Fibroblast of lung (primary cell): ENCODE measurements around the gene GNG13. TPM values are rescaled to one million over a fixed set of nuclear protein-coding genes. Genes with fewer than 3 reads are reported as not detected.

ENCODE experiments used
- DNase-seq, 2 donors: peaks; one replicate each; pipeline versions ENCODE4 v3.0.0 to v3.0.0-alpha.2; 2010; ENCODE audit warnings: low read depth in 2 of 2
- H2AFZ ChIP-seq: 2 replicates; pipeline ENCODE4 v1.5.1; 2012; ENCODE audit warnings: low read length, control low read depth, inconsistent platforms
- H3K27ac ChIP-seq: 2 replicates; pipeline ENCODE4 v1.5.1; 2011; ENCODE audit warnings: low read length, control low read depth; ENCODE audit not compliant: insufficient read depth
- H3K27me3 ChIP-seq: 2 replicates; pipeline ENCODE4 v1.5.1; 2011; ENCODE audit warnings: mild to moderate bottlenecking, low read length; ENCODE audit not compliant: control insufficient read depth, insufficient read depth
- H3K36me3 ChIP-seq: 2 replicates; pipeline ENCODE4 v1.5.1; 2011; ENCODE audit warnings: low read length; ENCODE audit not compliant: control insufficient read depth, insufficient read depth
- H3K4me1 ChIP-seq: 2 replicates; pipeline ENCODE4 v1.5.1; 2011; ENCODE audit warnings: low read length; ENCODE audit not compliant: control insufficient read depth, insufficient read depth; ENCODE audit errors: extremely low read depth
- H3K4me2 ChIP-seq: 2 replicates; pipeline ENCODE4 v1.5.1; 2011; ENCODE audit warnings: low read length, control low read depth; ENCODE audit not compliant: insufficient read depth; ENCODE audit errors: extremely low read depth
- H3K4me3 ChIP-seq, 4 experiments: fragments of 200-600 bp in 1 of 4; sonication (generic) in 1 of 4; replicated peaks in 1 of 4; 2 replicates each; pipeline ENCODE4 v1.5.1; 2011 to 2016; ENCODE audit warnings: low read length in 4 of 4, low read depth in 3 of 4, mild to moderate bottlenecking in 3 of 4, control low read depth in 2 of 4, inconsistent platforms in 1 of 4, mixed read lengths in 1 of 4; ENCODE audit not compliant: insufficient read depth in 1 of 4; ENCODE audit errors: control extremely low read depth in 1 of 4
- H3K79me2 ChIP-seq: 2 replicates; pipeline ENCODE4 v1.5.1; 2012; ENCODE audit warnings: mild to moderate bottlenecking, low read length, inconsistent platforms; ENCODE audit not compliant: control insufficient read depth, insufficient read depth
- H3K9ac ChIP-seq: 2 replicates; pipeline ENCODE4 v1.5.1; 2011; ENCODE audit warnings: mild to moderate bottlenecking, low read length, control low read depth; ENCODE audit not compliant: insufficient read depth
- H3K9me3 ChIP-seq: 2 replicates; pipeline ENCODE4 v1.5.1; 2012; ENCODE audit warnings: low read depth, low read length; ENCODE audit not compliant: control insufficient read depth, insufficient read depth
- H4K20me1 ChIP-seq: 2 replicates; pipeline ENCODE4 v1.5.1; 2011; ENCODE audit warnings: low read length; ENCODE audit not compliant: control insufficient read depth, insufficient read depth; ENCODE audit errors: extremely low read depth
- CTCF ChIP-seq, 2 donors: IDR thresholded peaks in 1 of 2; conservative IDR thresholded peaks in 1 of 2; 1 replicate in 1 of 2; 2 replicates in 1 of 2; pipeline ENCODE4 v1.5.1; 2011 to 2012; ENCODE audit warnings: low read length in 2 of 2, control low read depth in 1 of 2, inconsistent platforms in 1 of 2, low read depth in 1 of 2, mild to moderate bottlenecking in 1 of 2
- EZH2 ChIP-seq: IDR thresholded peaks from 2 replicates; pipeline ENCODE4 v1.5.1; 2012; ENCODE audit warnings: low read length, control low read depth, mild to moderate bottlenecking; ENCODE audit errors: missing control alignments
- polyA plus RNA-seq, 2 donors: library from polyadenylated mRNA; depleted of rRNA in 1 of 2; stranded (reverse) in 1 of 2; unstranded in 1 of 2; fragments of >200 nt; gene quantifications; 2 replicates each; pipeline ENCODE4 v1.2.1, GENCODE V29; 2011 to 2012; ENCODE audit warnings: missing spikeins in 1 of 2
- total RNA-seq: library from RNA; depleted of rRNA; stranded (reverse); fragments of >200 nt; gene quantifications from 2 replicates; pipeline ENCODE4 v1.2.1, GENCODE V29; 2014

Gene GNG13
- total and polyA plus RNA-seq, 2 donors (not counting 1 experiment from before 2014, with no cell fraction given) = not detected

- Histone ChIP-seq H3K4me1 (peaks cover 7% of the 10 kb centered on the region), H3K9me3 (no peaks in the 10 kb centered on the region), H3K4me2 (no peak overlapping the region), H3K4me3 (no peak overlapping the region), H3K9ac (no peak overlapping the region), H2AFZ (no peak overlapping the region), H3K79me2 (peaks cover 21% of the 10 kb centered on the region), H3K36me3 (peaks cover 12% of the 10 kb centered on the region), H3K27ac (no peak overlapping the region), H4K20me1 (no peaks in the 10 kb centered on the region), H3K27me3 (no peaks in the 10 kb centered on the region)
- DNase-seq = no peak
- TF ChIP-seq EZH2 (no peak), CTCF (conservative IDR thresholded peaks at IDR 0.05 in 1 of 2, IDR thresholded peaks at IDR 0.05 in 1 of 2; ENCODE audit: low read depth in 1 of 2, low read length in 2 of 2) (no peak)
Observed at GRCh38 chr16:790086-790485, 10.4 kb downstream of the GNG13 start.

- Histone ChIP-seq H4K20me1 (no peaks in the 10 kb centered on the region), H3K4me1 (peaks cover 7% of the 10 kb centered on the region), H3K4me3 (peak overlapping the region; percentile 66 to 88 (median 75)), H3K27me3 (no peaks in the 10 kb centered on the region), H3K4me2 (peak overlapping the region; percentile 80), H3K9ac (peak overlapping the region; percentile 74), H3K27ac (peak overlapping the region; percentile 50), H3K9me3 (no peaks in the 10 kb centered on the region), H3K79me2 (peaks cover 21% of the 10 kb centered on the region), H3K36me3 (peaks cover 12% of the 10 kb centered on the region), H2AFZ (no peak overlapping the region)
- DNase-seq = no peak
- no peak for TF ChIP-seq EZH2
- no peak for TF ChIP-seq CTCF (conservative IDR thresholded peaks at IDR 0.05 in 1 of 2, IDR thresholded peaks at IDR 0.05 in 1 of 2; ENCODE audit: low read depth in 1 of 2, low read length in 2 of 2)
Observed at GRCh38 chr16:789191-789850, 11.2 kb downstream of the GNG13 start.

- H3K4me1 ChIP-seq = peaks cover 7% of the 10 kb centered on the region
Observed at GRCh38 chr16:788399-789126, 12.0 kb downstream of the GNG13 start, which contains the start of gene CHTF18. Gene CHTF18, plus strand, starts transcription at chr16:788620. Its CDS starts 65 bp downstream, at chr16:788685.

More at GRCh38 chr16:788399-789126, 12.0 kb downstream of the GNG13 start, which contains the start of gene CHTF18:
- peak; percentile 84 to 89 for DNase-seq
- Histone ChIP-seq H3K27ac (peak within 1 kb of the TSS; percentile 50), H3K79me2 (peaks cover 21% of the 10 kb centered on the region), H2AFZ (peak within 1 kb of the TSS; percentile 73), H4K20me1 (no peaks in the 10 kb centered on the region), H3K36me3 (peaks cover 12% of the 10 kb centered on the region), H3K9ac (peak within 1 kb of the TSS; percentile 74), H3K4me3 (peak within 1 kb of the TSS; percentile 75 to 94 (median 87)), H3K4me2 (peak within 1 kb of the TSS; percentile 87), H3K9me3 (no peaks in the 10 kb centered on the region), H3K27me3 (no peaks in the 10 kb centered on the region)
- TF ChIP-seq CTCF (conservative IDR thresholded peaks at IDR 0.05 in 1 of 2, IDR thresholded peaks at IDR 0.05 in 1 of 2; ENCODE audit: low read depth in 1 of 2, low read length in 2 of 2) = no peak
- TF ChIP-seq EZH2 = no peak
